T-helper 22 cell (primary cell): ENCODE measurements around the gene EIF3A.
"Not testable (repeated sequence)": the region's sequence is repeated elsewhere in the genome, so short reads cannot be mapped to it uniquely, and the experiment has no call there.

Experiments
- DNase-seq: peaks from one replicate; pipeline ENCODE4 v3.0.0-alpha.2; 2020; ENCODE audit warnings: low read depth

Gene EIF3A

GRCh38 chr10:119080521-119081259 is at the start of gene EIF3A:
Gene EIF3A, minus strand, starts transcription at chr10:119080817. Its CDS starts 141 bp downstream, at chr10:119080676.
- peak; percentile 80 for DNase-seq

DNA sequence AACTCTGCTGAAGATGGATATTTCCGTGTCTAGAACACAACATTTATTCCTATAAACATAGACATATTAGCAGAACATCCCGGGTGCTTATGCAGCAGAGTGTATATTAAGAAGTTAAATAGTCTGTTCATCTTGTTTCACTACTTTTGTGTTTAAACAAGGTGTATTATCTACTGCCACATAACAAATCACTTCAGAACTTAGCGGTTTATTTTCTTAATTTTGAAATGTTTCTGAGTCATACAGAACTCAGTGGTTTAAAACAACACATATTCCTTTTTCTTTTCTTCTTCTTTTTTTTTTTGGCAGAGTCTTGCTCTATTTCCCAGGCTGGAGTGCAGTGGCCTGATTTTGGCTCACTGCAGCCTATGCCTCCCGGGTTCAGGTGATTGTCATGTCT is 49.1 kb upstream of the EIF3A start:
- no peak for DNase-seq

DNA sequence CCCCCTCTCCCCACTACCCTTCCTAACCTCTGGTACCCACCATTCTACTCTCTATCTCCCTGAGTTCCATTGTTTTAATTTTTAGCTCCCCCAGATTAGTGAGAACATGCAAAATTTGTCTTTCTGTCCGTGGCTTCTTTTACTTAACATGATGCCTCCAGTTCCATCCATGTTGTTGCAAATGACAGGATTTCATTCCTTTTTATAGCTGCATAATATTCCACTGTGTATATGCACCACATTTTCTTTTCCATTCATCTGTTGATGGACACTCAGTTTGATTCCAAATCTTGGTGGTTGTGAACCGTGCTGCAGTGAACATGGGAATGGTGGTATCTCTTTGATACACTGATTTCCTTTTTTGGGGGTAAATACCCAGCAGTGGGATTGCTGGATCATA is 45.3 kb upstream of the EIF3A start:
- no peak for DNase-seq

GRCh38 chr10:119120875-119121274 is 40.3 kb upstream of the EIF3A start:
- DNase-seq, result no peak

- DNase-seq, result no peak
These were observed 39.8 kb upstream of the EIF3A start for GRCh38 chr10:119120413-119120867.

- DNase-seq, result no peak
These were observed 38.8 kb upstream of the EIF3A start for GRCh38 chr10:119119400-119119799.

- no peak for DNase-seq
These were observed 37.6 kb upstream of the EIF3A start for GRCh38 chr10:119118231-119118630.

- DNase-seq, result no peak
These were observed 35.8 kb upstream of the EIF3A start for GRCh38 chr10:119116326-119116951.

GRCh38 chr10:119115926-119116325 is 35.3 kb upstream of the EIF3A start:
- no peak for DNase-seq

- DNase-seq, result no peak
These were observed 33.4 kb upstream of the EIF3A start for GRCh38 chr10:119113751-119114732.

DNA sequence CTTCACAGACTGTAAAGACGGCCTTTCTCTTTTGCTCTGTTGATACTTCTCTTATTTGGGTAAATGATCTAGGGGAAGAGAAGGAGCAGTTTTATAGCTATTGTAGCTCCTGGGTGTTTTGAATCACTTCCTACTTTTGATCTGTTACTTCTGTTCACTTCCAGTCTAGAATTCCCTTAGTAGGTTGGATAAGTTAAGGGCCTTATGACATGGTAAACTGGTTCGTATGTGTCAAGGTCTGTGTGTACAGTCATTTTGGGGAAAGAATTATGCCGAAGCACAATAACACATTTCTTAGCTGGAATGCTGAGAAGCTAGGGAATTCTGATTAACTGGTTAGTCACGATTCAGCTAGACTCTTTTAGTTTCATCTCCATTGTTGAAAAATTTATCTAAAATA is 31.4 kb upstream of the EIF3A start:
- DNase-seq, result no peak

- DNase-seq, result not testable (repeated sequence)
These were observed 27.2 kb upstream of the EIF3A start for GRCh38 chr10:119107771-119108170.

- not testable (repeated sequence) for DNase-seq
These were observed 26.5 kb upstream of the EIF3A start for GRCh38 chr10:119107106-119107505.

GRCh38 chr10:119105899-119106298 is 25.3 kb upstream of the EIF3A start:
- not testable (repeated sequence) for DNase-seq

DNA sequence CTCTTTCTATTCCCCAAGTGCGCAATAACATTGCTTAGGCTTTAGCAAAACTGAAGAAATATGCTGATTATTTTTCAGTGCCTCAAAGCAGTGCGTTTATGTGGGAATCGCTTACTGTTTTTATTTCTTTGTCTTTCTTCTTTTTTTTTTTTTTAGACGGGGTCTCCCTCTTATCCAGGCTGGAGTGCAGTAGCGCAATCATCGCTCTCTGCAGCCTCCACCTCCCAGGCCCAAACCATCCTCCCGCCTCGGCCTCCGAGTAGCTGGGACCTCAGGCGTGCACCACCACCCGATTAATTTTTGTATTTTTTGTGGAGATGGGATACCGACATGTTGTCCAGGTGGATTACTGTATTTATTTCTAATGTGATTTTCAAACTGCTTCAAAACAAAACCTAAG is 24.5 kb upstream of the EIF3A start:
- DNase-seq, result no peak

GRCh38 chr10:119104654-119105015 is 24.0 kb upstream of the EIF3A start:
- DNase-seq, result no peak

DNA sequence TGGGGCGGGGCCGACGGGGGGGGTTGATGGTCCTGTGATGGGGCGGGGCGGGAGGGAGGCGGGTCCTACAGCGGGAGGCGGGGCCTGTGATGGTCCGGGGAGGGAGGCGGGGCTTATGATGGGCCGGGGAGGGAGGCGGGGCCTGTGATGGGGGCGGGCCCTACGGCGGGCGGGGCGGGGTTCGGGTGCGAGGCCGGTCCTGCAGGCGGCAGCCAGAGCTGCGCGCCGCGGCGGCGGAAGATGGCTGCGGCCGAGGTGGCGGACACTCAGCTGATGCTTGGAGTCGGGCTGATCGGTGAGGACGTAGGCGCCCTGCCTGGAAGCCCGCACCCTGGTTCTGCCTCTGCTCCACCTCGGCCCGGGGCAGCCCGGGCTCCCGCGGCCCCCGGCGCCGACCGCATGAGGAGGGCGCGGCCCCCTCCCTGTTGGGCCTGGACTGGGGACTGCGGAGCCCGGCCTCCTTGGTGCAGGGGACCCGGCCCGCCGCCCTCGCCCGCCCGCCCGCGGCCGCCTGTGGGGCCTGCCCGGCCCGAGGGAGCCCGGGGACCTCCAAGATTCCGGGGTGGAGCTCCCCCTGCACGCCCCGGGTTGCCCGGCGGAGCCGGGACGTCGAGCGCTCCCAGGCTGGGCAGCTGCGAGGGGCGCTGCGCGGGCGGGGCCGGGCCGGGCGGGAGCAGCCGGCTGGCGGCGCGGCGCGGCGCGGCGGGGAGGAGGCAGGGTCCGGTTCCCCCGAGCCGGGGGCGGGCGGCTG is 23.5 kb upstream of the EIF3A start, which contains the start of gene DENND10:
Gene DENND10 (plus strand): TSS at position 211 of the 751 bp plus-strand sequence. CDS start 30 bp downstream, at position 241.
- peak; percentile 65 for DNase-seq

DNA sequence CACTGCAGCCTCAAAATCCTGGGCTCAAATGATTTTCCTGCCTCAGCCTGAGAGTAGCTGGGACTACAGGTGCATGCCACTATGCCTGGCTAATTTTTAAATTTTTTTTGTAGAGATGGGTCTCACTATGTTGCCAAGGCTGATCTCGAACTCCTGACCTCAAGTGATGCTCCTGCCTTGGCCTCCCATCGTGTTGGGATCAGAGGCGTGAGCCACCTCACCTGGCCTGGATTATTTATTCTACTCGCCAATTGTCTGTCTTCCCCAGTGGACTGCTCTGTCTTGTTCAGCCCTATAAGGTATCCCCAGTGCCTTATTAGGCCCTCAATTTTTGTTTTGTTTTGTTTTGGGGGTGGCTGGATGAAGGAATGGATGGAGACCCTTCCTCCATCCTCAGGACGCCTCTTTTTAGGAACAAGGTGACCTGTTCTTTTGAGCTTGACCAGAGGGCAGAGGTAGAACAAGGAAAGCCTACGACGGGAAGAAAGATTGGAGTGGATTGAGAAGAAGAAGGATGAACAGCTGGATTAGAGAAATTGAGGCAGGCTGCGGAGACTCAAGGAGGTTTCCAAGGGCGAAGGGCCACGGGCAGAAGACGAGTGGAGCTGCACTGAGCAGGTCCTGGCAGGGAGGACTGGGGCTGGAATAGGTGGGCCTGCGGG is 22.8 kb upstream of the EIF3A start:
- DNase-seq, result no peak

GRCh38 chr10:119101366-119102098 is 20.9 kb upstream of the EIF3A start:
- DNase-seq, result no peak
